ENCODE data around the gene ZNF771. TPM values are rescaled to one million over a fixed set of nuclear protein-coding genes. Genes with fewer than 3 reads are reported as not detected.

The ZNF771 gene
- total and polyA plus RNA-seq, 9 of the 15 experiments (the other 6 are each of a cell fraction or from before 2014, with no cell fraction given): 1.5 to 12.6 (median 4.4) TPM

DNA sequence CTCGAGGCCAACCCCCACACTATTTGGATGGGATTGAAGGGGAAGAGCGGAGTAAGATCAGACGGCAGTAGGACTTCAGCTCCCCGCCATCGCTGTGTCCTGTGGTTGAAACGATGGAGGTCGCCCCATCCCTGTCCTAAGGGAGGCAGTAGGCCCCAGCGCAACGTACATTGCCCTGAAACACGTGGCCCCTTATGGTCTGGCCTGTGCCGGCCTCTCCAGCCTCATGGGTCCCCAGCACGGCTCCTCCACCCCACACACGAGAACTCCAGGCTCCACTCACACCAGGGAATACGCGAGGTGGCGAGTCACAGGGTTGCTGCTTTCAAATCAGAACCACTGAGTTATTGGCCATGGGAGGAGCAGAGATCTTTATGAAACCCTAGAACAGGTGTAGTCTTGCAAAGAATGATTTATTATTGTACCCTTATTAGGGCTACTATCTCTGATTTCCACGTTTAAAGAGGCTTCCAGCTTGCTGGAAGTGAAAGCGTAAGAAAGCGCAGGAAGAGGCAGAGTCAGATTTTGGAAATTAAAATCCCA, 23.1 kb downstream of the ZNF771 start (continued):
- TF ChIP-seq, protein P1, sequence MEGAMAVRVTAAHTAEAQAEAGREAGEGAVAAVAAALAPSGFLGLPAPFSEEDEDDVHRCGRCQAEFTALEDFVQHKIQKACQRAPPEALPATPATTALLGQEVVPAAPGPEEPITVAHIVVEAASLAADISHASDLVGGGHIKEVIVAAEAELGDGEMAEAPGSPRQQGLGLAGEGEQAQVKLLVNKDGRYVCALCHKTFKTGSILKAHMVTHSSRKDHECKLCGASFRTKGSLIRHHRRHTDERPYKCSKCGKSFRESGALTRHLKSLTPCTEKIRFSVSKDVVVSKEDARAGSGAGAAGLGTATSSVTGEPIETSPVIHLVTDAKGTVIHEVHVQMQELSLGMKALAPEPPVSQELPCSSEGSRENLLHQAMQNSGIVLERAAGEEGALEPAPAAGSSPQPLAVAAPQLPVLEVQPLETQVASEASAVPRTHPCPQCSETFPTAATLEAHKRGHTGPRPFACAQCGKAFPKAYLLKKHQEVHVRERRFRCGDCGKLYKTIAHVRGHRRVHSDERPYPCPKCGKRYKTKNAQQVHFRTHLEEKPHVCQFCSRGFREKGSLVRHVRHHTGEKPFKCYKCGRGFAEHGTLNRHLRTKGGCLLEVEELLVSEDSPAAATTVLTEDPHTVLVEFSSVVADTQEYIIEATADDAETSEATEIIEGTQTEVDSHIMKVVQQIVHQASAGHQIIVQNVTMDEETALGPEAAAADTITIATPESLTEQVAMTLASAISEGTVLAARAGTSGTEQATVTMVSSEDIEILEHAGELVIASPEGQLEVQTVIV (CRISPR knock-in tag; IDR thresholded peaks at IDR 0.05; ENCODE audit: borderline replicate concordance): no peak
- TF ChIP-seq, protein P2, sequence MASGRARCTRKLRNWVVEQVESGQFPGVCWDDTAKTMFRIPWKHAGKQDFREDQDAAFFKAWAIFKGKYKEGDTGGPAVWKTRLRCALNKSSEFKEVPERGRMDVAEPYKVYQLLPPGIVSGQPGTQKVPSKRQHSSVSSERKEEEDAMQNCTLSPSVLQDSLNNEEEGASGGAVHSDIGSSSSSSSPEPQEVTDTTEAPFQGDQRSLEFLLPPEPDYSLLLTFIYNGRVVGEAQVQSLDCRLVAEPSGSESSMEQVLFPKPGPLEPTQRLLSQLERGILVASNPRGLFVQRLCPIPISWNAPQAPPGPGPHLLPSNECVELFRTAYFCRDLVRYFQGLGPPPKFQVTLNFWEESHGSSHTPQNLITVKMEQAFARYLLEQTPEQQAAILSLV (tag; IDR thresholded peaks at IDR 0.05): no peak; the same call in 1 of the 2 replicates
- TF ChIP-seq MIER1 (IDR thresholded peaks at IDR 0.05; ENCODE audit: low read depth) (no peak), EHMT2 (IDR thresholded peaks at IDR 0.05) (peak; percentile 53; the same call in 1 of the 2 replicates), PTBP1 (IDR thresholded peaks at IDR 0.05; ENCODE audit: low read depth, low read length) (0 out of 2 replicates have a peak, but pooled peaks have one; percentile 55), NFE2 (IDR thresholded peaks at IDR 0.05; ENCODE audit: low read depth) (no peak), BRD9 (IDR thresholded peaks at IDR 0.05; ENCODE audit: low read depth, partially characterized antibody) (peak; percentile 66), CTBP1 (IDR thresholded peaks at IDR 0.05; ENCODE audit: borderline replicate concordance) (peak; percentile 56; the same call in 1 of the 2 replicates), SRSF7 (optimal IDR thresholded peaks at IDR 0.05; ENCODE audit: low read depth, low read length) (no peak), LEF1 (IDR thresholded peaks at IDR 0.05) (0 out of 2 replicates have a peak, but pooled peaks have one; percentile 15), MYC (IDR thresholded peaks at IDR 0.05; ENCODE audit: low read depth, low read length) (peak; percentile 93; the same call in 1 of the 2 replicates), MYC (CRISPR knock-in tag; IDR thresholded peaks at IDR 0.05; ENCODE audit: borderline replicate concordance, low read depth) (peak; percentile 88), MEF2A (IDR thresholded peaks at IDR 0.05; ENCODE audit: control insufficient read depth, low read depth, low read length) (no peak), NBN (IDR thresholded peaks at IDR 0.05; ENCODE audit: low read depth) (peak; percentile 7; the same call in 1 of the 2 replicates), KDM1A (IDR thresholded peaks at IDR 0.05) (peak; percentile 42 to 54; a peak in 2 of 4 replicates), NR4A1 (CRISPR knock-in tag; IDR thresholded peaks at IDR 0.05) (no peak), NR4A1 (tag; IDR thresholded peaks at IDR 0.05) (peak; percentile 74; the same call in 1 of the 2 replicates)
- TF ChIP-seq, protein P3, sequence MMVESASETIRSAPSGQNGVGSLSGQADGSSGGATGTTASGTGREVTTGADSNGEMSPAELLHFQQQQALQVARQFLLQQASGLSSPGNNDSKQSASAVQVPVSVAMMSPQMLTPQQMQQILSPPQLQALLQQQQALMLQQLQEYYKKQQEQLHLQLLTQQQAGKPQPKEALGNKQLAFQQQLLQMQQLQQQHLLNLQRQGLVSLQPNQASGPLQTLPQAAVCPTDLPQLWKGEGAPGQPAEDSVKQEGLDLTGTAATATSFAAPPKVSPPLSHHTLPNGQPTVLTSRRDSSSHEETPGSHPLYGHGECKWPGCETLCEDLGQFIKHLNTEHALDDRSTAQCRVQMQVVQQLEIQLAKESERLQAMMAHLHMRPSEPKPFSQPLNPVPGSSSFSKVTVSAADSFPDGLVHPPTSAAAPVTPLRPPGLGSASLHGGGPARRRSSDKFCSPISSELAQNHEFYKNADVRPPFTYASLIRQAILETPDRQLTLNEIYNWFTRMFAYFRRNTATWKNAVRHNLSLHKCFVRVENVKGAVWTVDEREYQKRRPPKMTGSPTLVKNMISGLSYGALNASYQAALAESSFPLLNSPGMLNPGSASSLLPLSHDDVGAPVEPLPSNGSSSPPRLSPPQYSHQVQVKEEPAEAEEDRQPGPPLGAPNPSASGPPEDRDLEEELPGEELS (CRISPR knock-in tag; IDR thresholded peaks at IDR 0.05; ENCODE audit: borderline replicate concordance): peak; percentile 6; the same call in 1 of the 2 replicates
- TF ChIP-seq, protein P4, sequence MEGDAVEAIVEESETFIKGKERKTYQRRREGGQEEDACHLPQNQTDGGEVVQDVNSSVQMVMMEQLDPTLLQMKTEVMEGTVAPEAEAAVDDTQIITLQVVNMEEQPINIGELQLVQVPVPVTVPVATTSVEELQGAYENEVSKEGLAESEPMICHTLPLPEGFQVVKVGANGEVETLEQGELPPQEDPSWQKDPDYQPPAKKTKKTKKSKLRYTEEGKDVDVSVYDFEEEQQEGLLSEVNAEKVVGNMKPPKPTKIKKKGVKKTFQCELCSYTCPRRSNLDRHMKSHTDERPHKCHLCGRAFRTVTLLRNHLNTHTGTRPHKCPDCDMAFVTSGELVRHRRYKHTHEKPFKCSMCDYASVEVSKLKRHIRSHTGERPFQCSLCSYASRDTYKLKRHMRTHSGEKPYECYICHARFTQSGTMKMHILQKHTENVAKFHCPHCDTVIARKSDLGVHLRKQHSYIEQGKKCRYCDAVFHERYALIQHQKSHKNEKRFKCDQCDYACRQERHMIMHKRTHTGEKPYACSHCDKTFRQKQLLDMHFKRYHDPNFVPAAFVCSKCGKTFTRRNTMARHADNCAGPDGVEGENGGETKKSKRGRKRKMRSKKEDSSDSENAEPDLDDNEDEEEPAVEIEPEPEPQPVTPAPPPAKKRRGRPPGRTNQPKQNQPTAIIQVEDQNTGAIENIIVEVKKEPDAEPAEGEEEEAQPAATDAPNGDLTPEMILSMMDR (IDR thresholded peaks at IDR 0.05 in 2 of 3, conservative IDR thresholded peaks at IDR 0.05 in 1 of 3; ENCODE audit: insufficient read depth in 2 of 3, low read depth in 1 of 3, low read length in 3 of 3): peak in 1 of 3 experiments; percentile 48; a peak in 2 of 6 replicates
- TF ChIP-seq, protein P5, sequence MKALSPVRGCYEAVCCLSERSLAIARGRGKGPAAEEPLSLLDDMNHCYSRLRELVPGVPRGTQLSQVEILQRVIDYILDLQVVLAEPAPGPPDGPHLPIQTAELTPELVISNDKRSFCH (CRISPR knock-in tag; IDR thresholded peaks at IDR 0.05): no peak
- TF ChIP-seq, protein P5 (tag; IDR thresholded peaks at IDR 0.05): peak; percentile 89

Measured in K562 (cell line).